ENCODE results near the gene FAM184A. TPM values are rescaled to one million over a fixed set of nuclear protein-coding genes. Genes with fewer than 3 reads are reported as not detected.
"Not testable (repeated sequence)": the region's sequence is repeated elsewhere in the genome, so short reads cannot be mapped to it uniquely, and the experiment has no call there.

The FAM184A gene
- total RNA-seq, 2 experiments from 2014 or later: 3.2 to 4.8 TPM

DNA sequence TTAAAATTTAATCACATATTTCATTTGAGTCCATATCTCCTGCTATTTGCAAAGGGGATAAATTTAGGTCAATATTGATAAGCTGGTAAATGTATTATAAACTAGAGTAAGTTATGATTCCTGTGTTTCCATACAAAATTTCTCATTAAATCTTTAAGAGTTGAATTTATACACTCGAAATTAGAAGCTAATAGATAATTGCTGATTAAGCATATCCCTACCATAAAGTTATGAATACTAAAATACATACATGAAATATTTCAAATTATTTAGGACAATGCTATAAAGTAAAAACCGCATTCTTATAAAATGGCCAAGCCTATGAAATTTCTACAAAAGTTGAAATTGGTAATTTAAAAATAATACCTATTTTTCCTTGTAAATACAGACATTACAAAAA is 71.5 kb downstream of the FAM184A start:
- Mint-ChIP-seq H3K4me1 (ENCODE audit: low read depth) (no peaks in the 10 kb centered on the region), H3K9me3 (peaks cover 4% of the 10 kb centered on the region), H3K36me3 (ENCODE audit: low read depth) (peaks cover 6% of the 10 kb centered on the region), H3K4me3 (no peak overlapping the region), H3K27ac (no peak overlapping the region), H3K27me3 (no peaks in the 10 kb centered on the region)
- no peak for DNase-seq
- CTCF ChIA-PET: no interaction called here
- ATAC-seq: no peak
- POLR2A ChIA-PET: no interaction called here
- intact Hi-C loops (cut with micrococcal nuclease): no loop called here
- TF ChIP-seq, protein P1, sequence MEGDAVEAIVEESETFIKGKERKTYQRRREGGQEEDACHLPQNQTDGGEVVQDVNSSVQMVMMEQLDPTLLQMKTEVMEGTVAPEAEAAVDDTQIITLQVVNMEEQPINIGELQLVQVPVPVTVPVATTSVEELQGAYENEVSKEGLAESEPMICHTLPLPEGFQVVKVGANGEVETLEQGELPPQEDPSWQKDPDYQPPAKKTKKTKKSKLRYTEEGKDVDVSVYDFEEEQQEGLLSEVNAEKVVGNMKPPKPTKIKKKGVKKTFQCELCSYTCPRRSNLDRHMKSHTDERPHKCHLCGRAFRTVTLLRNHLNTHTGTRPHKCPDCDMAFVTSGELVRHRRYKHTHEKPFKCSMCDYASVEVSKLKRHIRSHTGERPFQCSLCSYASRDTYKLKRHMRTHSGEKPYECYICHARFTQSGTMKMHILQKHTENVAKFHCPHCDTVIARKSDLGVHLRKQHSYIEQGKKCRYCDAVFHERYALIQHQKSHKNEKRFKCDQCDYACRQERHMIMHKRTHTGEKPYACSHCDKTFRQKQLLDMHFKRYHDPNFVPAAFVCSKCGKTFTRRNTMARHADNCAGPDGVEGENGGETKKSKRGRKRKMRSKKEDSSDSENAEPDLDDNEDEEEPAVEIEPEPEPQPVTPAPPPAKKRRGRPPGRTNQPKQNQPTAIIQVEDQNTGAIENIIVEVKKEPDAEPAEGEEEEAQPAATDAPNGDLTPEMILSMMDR (IDR thresholded peaks at IDR 0.05): no peak

DNA sequence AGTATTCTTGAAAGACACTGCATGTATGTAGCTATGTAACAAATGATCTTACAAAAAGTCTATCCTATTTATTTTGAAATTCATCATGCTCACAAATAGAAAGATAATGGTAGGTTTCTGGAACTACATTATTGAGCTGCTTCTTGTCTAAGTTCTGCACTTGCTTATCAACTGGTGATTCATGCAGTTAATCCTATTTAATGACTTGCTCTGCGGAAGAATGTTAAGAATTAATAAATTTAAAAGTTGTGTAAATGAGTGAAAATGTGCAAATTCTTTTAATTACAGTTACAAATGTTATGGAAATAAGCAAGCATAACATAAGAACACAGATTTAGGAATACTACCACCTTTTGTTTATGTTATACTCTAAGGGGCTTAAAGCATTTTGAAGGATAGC is 76.4 kb downstream of the FAM184A start:
- Mint-ChIP-seq H3K4me1 (ENCODE audit: low read depth) (no peaks in the 10 kb centered on the region), H3K9me3 (no peaks in the 10 kb centered on the region), H3K4me3 (no peak overlapping the region), H3K27ac (no peak overlapping the region), H3K36me3 (ENCODE audit: low read depth) (no peaks in the 10 kb centered on the region), H3K27me3 (no peaks in the 10 kb centered on the region)
- intact Hi-C loops (cut with micrococcal nuclease): no loop called here
- TF ChIP-seq, protein P1 (IDR thresholded peaks at IDR 0.05): no peak
- ChIA-PET POLR2A (no interaction called here), CTCF (interaction anchor here (1.2 kb wide), 1 partner anchor 10 kb away, joined by 3 read pairs; no protein-coding TSS in a partner anchor)
- DNase-seq: no peak
- ATAC-seq: no peak

DNA sequence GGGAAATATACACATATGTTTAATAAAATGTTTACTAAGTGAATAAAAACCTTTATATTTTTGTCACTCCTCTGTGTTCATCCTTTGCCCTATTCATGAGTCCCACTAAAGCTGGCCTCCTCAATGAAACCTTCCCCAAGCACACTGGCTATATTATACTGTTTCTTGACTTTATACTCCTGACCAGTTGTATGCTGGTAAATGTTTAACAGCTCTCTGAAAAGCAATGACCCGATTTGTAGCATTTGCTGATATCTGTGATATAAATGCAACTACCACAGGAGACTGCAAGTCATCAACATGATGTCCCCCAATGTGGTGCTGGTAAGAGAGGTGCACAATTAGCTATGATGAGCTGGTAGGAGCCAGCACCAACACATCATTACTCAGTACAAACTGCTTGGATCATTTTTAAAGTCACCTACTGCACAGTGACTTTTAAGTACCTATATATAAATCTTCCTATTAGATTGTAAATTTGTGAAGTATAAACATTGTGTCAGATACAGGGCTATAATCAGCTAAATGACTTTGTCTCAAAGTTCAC is 78.9 kb downstream of the FAM184A start:
- no peaks in the 10 kb centered on the region for H3K9me3 Mint-ChIP-seq
- H3K36me3 Mint-ChIP-seq (ENCODE audit: low read depth): no peaks in the 10 kb centered on the region
- DNase-seq: no peak
- no peaks in the 10 kb centered on the region for H3K27me3 Mint-ChIP-seq
- ATAC-seq: no peak
- POLR2A ChIA-PET: interaction anchor here (0.6 kb wide), 1 partner anchor 636 kb away, joined by 3 read pairs; no protein-coding TSS in a partner anchor
- H3K4me1 Mint-ChIP-seq (ENCODE audit: low read depth): no peaks in the 10 kb centered on the region
- TF ChIP-seq, protein P1 (IDR thresholded peaks at IDR 0.05): no peak
- CTCF ChIA-PET: no interaction called here
- H3K27ac Mint-ChIP-seq: no peak overlapping the region
- no peak overlapping the region for H3K4me3 Mint-ChIP-seq
- intact Hi-C loops (cut with micrococcal nuclease): no loop called here

DNA sequence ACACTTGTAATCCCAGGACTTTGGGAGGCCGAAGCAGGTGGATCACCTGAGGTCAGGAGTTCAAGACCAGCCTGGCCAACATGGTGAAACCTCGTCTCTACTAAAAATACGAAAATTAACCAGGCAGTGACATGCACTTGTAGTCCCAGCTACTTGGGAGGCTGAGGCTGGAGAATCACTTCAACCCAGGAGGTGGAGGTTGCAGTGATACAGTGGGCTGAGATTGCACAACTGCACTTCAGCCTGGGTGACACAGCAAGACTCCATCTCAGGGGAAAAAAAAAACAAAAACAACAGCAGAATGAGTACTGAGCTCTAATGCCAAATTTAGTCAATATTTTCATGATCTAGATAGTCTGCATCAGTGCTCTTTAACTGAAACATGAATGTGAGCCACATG is 81.0 kb downstream of the FAM184A start:
- CTCF ChIA-PET: interaction anchor here (0.7 to 1.5 kb wide), 3 partner anchors 113 to 714 kb away, joined by 3 read pairs; no protein-coding TSS in a partner anchor

DNA sequence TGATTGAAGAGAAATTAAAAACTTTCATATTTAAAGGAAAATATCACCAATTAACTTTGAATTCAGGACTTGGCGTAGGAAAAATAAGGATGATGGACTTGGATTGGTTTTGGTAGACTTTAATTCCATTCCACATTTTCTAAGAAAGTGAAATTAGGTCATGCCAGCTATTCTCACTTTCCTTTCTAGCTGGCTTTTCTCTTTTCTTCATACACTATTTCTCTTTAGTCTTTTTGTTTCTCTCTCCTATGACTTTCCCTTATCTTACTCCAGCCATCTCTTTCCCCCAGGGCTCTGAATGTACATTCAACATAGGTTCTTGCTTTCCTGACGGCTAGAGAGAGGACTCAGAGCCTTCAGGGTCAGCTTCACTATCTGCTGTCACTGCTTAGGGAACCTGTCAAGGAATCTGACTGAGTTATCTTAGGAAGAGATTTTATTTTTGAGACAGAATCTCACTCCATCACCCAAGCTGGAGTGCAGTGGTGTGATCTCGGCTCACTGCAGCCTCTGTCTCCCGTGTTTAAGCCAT is 82.1 kb downstream of the FAM184A start:
- Mint-ChIP-seq H3K27ac (no peak overlapping the region), H3K27me3 (no peaks in the 10 kb centered on the region), H3K36me3 (ENCODE audit: low read depth) (no peaks in the 10 kb centered on the region), H3K9me3 (no peaks in the 10 kb centered on the region), H3K4me3 (no peak overlapping the region), H3K4me1 (ENCODE audit: low read depth) (no peaks in the 10 kb centered on the region)
- ChIA-PET POLR2A (no interaction called here), CTCF (interaction anchor here (1.5 kb wide), 2 partner anchors 114 to 713 kb away, joined by 3 read pairs; no protein-coding TSS in a partner anchor)
- DNase-seq (no peak), ATAC-seq (no peak)
- TF ChIP-seq, protein P1 (IDR thresholded peaks at IDR 0.05): no peak
- intact Hi-C loops (cut with micrococcal nuclease): no loop called here

More for the DNA sequence above, 81.0 kb downstream of the FAM184A start:
- DNase-seq; intact Hi-C loops (cut with micrococcal nuclease); H3K36me3 Mint-ChIP-seq (ENCODE audit: low read depth); H3K27ac Mint-ChIP-seq; H3K27me3 Mint-ChIP-seq; H3K4me3 Mint-ChIP-seq; ATAC-seq; POLR2A ChIA-PET; H3K4me1 Mint-ChIP-seq (ENCODE audit: low read depth); H3K9me3 Mint-ChIP-seq: not testable (repeated sequence)

Measured in activated CD8-positive, alpha-beta T cell treated with anti-CD3 and anti-CD28 coated beads for 36 hours (primary cell).